NOMO-1 treated with dmso at 0.1 percent for 144 hours (cell line): Measurements from ENCODE around the gene GSTM1.
"Not testable (repeated sequence)": the region's sequence is repeated elsewhere in the genome, so short reads cannot be mapped to it uniquely, and the experiment has no call there.

ENCODE experiments used
- DNase-seq: peaks from one replicate; lab custom pipeline; 2025; ENCODE audit not compliant: unreplicated experiment; lab: John Stamatoyannopoulos, UW

Gene GSTM1

GRCh38 chr1:109659997-109660690 is 27.5 kb upstream of the GSTM1 start:
- DNase-seq: no peak

DNA sequence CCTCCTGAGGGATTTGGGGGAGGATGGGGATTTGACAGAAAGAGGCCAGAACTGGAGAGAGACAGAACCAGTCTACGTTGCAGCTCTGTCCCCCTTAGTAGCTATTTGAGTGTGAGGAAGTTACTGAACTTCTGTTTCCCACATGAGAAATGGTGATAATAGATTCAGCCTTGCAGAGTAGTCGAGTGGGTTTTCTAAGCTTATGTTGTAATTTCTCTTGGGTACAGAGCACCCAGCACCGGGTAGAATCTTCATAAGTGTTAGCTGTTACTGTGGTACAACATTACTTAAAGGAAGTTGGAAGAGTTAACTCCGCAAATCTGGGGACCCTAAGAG is 27.0 kb upstream of the GSTM1 start:
- DNase-seq: peak; percentile 21

DNA sequence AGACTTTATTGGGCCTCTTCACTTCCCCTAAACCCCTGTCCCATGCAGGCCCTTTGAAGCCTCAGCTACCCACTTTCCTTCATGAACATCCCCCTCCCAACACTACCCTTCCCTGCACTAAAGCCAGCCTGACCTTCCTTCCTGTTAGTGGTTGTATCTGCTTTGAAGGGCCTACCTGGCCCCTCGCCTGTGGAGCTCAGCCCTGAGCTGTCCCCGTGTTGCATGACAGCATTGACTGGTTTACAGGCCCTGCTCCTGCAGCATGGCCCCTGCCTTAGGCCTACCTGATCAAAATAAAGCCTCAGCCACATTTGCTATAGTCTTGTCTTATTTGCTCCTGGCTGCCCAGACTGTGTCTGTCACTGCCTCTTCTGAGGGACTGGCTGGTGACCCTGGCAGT is 26.2 kb upstream of the GSTM1 start:
- no peak for DNase-seq

DNA sequence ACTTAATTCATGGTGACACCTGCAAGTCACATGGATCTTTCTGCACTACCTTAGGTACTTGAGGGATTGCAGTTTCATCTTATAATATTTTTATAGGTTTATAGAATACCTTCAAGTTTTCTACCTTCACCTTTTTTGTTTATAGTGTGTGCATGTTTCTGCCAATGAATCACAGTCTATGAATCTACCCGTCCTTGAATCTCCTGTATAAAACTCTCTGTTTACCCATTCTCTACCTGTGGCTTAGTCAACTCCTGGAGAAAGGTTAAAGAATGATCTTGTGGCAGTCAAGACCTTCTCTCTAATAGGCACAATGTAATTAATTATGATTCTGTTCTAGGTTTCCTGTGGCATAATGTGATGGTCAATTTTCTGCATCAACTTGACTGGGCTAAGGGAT is 22.9 kb upstream of the GSTM1 start:
- DNase-seq: no peak

DNA sequence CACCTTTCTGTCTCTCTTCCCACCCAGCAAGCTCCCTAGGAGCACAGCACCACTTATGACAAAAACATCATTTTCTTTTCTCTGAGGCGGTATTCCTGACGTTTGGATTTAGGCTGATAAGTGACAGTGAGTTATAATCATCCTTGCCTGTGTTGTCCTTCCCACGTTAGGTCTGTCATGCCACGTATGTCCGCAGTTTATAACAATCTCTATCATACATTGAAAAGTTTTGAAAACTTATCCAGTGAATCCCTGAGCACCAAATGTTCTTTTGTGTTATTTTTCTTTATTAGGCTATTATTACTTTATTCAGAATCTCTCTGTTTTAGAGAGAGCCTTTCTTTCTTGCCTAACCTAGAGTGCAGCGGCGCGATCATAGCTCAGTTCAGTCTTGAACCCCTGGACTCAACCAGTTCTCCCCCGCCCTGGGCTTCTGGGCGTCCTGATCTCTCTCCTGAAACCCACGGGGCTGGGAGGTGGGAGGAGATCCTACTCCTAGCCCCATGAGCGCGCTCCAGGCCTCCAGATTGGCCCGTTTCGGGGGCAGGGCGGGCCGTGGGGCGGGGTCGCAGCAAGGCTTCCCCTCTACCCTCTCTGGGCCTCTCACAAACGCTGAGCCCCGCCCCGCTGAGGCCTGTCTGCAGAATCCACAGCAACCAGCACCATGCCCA is 20.0 kb upstream of the GSTM1 start, which contains the start of gene GSTM2:
Gene GSTM2 (plus strand): TSS at position 606 of the 671 bp plus-strand sequence. CDS start 59 bp downstream, at position 665.
- peak; percentile 59 for DNase-seq

DNA sequence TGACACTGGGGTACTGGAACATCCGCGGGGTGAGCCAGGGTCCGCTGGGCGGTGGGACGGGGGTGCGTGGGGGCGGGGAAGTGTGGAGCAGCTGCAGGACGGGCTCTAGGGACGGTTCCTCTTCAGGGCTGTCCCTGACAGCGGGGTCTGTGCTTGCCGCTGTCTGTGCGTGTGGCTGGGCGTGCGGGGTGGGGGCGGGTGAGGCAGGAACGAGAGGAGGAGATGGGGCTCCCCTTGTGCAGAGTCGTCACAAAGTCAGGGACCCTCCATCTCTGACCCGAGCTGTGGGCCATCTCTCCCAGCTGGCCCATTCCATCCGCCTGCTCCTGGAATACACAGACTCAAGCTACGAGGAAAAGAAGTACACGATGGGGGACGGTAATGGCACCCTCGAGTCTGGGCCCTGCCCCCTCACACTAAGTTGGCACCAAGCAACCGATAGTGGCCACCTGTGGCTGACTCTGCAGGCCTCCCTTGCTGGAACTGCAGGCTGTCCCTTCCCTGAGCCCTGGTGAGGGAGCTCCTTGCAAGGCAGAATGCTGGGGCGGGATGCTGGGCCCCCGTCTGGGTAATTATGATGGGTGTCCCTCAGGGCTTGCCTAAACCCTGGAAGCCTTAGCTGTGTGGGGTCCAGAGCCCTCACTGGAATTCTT is 19.4 kb upstream of the GSTM1 start:
- DNase-seq: no peak

- no peak for DNase-seq
Observed at GRCh38 chr1:109669246-109669948, 18.2 kb upstream of the GSTM1 start.

GRCh38 chr1:109669949-109670302 is 17.7 kb upstream of the GSTM1 start:
- not testable (repeated sequence) for DNase-seq

DNA sequence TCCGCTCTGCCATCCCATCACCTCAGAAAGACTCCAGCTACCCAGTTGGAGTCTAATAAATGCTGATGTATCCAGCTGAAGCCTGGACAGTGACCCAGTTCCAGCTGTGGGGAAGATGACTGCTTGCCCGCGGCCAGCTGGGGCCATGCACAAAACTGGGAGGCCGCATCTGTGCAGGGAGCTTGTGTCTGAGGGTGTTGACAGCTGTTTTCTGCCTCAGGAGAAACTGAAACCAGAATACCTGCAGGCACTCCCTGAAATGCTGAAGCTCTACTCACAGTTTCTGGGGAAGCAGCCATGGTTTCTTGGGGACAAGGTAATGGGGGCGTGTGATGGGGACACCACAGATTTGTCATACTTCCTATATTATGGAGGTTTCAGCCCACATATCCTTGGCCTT is 16.6 kb upstream of the GSTM1 start:
- DNase-seq: no peak

DNA sequence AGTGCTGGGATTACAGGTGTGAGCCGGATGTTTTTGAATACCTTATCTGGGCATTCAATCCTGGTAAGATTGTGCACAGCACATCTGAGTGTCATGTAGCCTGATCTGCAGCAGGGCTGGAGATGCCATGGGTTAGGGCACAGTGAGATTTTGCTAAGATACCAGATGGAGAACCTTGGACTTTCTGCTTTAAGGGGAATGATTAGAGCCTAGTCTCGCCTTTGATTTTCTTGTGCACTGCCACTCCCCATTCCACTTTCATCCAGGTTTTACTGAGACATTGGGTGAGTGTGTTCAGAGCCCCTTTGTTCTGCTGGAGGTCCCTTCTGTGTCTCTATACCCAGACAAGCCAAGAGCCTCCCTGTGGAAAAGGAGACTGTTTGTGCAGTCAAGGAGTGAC is 13.8 kb upstream of the GSTM1 start:
- DNase-seq: not testable (repeated sequence)

GRCh38 chr1:109676683-109677381 is 10.8 kb upstream of the GSTM1 start:
- not testable (repeated sequence) for DNase-seq

DNA sequence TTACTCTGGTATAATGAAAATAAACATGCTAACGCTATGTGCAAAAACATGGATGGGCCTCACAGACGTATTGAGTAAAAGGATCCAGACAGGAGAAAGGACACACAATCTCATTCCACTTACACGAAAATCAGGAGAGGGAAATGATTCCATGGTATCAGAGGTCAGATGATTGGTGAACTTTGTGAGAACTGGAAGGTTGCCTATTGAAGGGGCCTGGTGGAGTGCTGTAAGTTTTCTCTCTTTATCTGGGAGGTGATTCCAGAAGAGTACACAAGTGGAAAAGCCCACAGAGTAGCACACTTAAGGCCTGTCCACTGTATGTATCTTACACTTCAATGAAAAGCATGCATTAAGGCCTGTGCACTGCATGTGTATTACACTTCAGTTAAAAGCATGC is 10.2 kb upstream of the GSTM1 start:
- no peak for DNase-seq

- DNase-seq: not testable (repeated sequence)
Observed at GRCh38 chr1:109678637-109679036, 9.0 kb upstream of the GSTM1 start.

- DNase-seq: not testable (repeated sequence)
Observed at GRCh38 chr1:109684777-109685176, 2.8 kb upstream of the GSTM1 start.

- not testable (repeated sequence) for DNase-seq
Observed at GRCh38 chr1:109685399-109685798, 2.2 kb upstream of the GSTM1 start.

DNA sequence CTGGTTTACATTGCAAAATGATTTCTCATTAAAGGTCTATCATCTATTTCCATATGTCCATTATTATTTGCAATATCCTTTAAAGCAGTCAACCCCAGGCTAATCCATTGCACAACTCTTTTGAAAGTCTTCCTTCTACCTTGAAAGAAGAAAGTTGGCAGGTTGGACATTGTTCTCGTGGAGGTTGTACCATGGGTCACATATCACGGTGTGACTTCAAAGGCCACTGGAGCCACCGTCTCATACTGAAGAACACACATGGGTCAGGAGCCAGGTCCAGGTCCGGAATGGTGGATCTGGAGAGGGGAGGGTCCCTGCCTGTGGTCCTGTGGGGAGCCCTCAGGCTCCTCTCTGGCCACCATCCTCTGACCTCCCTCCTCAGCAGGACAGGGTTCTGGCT is 1.7 kb upstream of the GSTM1 start:
- DNase-seq: not testable (repeated sequence)

DNA sequence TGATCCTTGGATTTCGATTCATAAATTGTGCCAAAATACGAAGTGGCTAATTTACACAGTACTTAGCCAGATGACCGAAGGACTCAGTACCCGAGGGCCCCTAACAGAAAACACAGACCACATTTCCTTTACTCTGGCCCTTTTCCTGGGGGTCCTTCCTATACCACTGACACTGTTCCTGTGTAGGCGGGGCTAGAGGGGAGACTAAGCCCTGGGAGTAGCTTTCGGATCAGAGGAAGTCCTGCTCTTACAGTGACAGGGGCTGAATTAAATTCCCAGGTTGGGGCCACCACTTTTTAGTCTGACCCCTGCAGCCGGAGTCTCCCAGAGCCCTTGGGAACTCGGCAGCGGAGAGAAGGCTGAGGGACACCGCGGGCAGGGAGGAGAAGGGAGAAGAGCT is 508 bp upstream of the GSTM1 start:
- not testable (repeated sequence) for DNase-seq

DNA sequence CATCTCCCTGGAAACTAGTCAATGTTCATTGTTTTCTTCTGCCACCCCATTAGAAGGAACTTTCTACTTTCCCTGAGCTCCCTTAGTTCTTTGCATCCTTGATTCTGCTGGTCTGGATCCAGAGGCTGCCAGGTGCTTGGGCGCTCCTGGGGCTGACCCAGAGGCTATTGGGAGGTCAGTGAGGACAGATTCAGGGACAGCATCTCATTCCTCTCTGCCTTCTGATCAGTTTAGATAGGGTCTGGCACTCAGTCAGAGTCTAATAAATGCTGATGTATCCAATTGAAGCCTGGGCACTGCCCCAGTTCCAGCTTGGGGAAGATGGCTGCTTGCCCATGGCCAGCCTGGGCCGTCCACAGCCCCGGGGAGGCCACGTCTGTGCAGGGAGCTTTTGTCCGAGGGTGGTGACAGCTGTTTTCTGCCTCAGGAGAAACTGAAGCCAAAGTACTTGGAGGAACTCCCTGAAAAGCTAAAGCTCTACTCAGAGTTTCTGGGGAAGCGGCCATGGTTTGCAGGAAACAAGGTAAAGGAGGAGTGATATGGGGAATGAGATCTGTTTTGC is 2.3 kb downstream of the GSTM1 start:
- no peak for DNase-seq

GRCh38 chr1:109691759-109692158 is 4.1 kb downstream of the GSTM1 start:
- DNase-seq: no peak

- not testable (repeated sequence) for DNase-seq
Observed at GRCh38 chr1:109694400-109694799, 6.8 kb downstream of the GSTM1 start.

DNA sequence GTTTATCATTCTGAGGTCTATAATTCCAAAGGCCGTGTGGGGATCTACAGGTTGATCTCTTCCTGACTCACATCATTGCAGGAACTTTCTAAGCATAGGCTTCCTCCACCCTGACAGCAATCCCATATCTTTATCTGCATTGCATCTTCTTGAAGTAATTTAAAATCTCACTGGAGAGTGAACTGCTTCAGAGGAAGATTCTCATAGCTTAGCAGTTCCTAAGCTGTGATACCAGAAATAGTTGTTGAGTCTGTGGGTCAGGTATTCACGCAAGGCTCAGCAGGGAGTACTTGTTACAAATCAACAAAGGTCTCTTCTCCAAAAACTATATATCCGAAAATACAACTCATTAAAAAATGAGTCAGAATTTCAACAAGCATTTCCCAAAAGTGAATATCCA is 7.5 kb downstream of the GSTM1 start:
- DNase-seq: not testable (repeated sequence)
